ENCODE results near the gene FBXO28.

The FBXO28 gene

GRCh38 chr1:224180783-224181452, 67.0 kb downstream of the FBXO28 start:
- Mint-ChIP-seq H3K27ac (no peak overlapping the region), H3K9me3 (no peaks in the 10 kb centered on the region), H3K4me3 (no peak overlapping the region), H3K27me3 (ENCODE audit: low read depth) (peaks cover 5% of the 10 kb centered on the region), H3K4me1 (ENCODE audit: low read depth) (peaks cover 35% of the 10 kb centered on the region), H3K36me3 (ENCODE audit: low read depth) (peaks cover 16% of the 10 kb centered on the region)

DNA sequence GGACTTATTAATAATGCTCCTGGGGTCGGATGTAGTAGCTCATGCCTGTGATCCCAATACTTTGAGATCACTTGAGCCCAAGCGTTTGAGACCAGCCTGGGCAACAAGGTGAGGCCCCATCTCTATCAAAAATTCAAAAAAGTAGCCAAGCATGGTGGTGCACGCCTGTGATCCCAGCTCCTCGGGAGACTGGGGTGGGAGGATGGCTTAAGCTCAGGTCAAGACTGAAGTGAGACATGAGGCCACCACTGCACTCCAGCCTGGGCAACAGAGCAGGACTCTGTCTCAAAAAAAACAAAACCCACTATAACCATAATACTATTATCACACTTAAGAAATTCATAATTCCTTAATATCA, 67.5 kb downstream of the FBXO28 start:
- peaks cover 38% of the 10 kb centered on the region for H3K4me1 Mint-ChIP-seq (ENCODE audit: low read depth)

GRCh38 chr1:224182057-224182865, 68.3 kb downstream of the FBXO28 start:
- peaks cover 5% of the 10 kb centered on the region for H3K27me3 Mint-ChIP-seq (ENCODE audit: low read depth)
- H3K27ac Mint-ChIP-seq: peak overlapping the region; percentile 87
- peak overlapping the region; percentile 78 for H3K4me3 Mint-ChIP-seq
- no peaks in the 10 kb centered on the region for H3K9me3 Mint-ChIP-seq
- H3K36me3 Mint-ChIP-seq (ENCODE audit: low read depth): peaks cover 22% of the 10 kb centered on the region
- H3K4me1 Mint-ChIP-seq (ENCODE audit: low read depth): peaks cover 43% of the 10 kb centered on the region

More for the DNA sequence above, 67.5 kb downstream of the FBXO28 start:
- H3K4me3 Mint-ChIP-seq: peak overlapping the region; percentile 78
- H3K36me3 Mint-ChIP-seq (ENCODE audit: low read depth): peaks cover 16% of the 10 kb centered on the region
- no peaks in the 10 kb centered on the region for H3K9me3 Mint-ChIP-seq
- H3K27me3 Mint-ChIP-seq (ENCODE audit: low read depth): peaks cover 5% of the 10 kb centered on the region
- peak overlapping the region; percentile 87 for H3K27ac Mint-ChIP-seq

GRCh38 chr1:224182866-224183590, 69.1 kb downstream of the FBXO28 start, which contains the start of gene DEGS1:
Gene DEGS1 (plus strand): TSS chr1:224183240. CDS start chr1:224183337, 97 bp downstream.
- Mint-ChIP-seq H3K9me3 (no peaks in the 10 kb centered on the region), H3K4me1 (ENCODE audit: low read depth) (peaks cover 46% of the 10 kb centered on the region), H3K36me3 (ENCODE audit: low read depth) (peaks cover 22% of the 10 kb centered on the region), H3K27ac (peak within 1 kb of the TSS; percentile 87), H3K4me3 (peak within 1 kb of the TSS; percentile 89), H3K27me3 (ENCODE audit: low read depth) (peaks cover 5% of the 10 kb centered on the region)

DNA sequence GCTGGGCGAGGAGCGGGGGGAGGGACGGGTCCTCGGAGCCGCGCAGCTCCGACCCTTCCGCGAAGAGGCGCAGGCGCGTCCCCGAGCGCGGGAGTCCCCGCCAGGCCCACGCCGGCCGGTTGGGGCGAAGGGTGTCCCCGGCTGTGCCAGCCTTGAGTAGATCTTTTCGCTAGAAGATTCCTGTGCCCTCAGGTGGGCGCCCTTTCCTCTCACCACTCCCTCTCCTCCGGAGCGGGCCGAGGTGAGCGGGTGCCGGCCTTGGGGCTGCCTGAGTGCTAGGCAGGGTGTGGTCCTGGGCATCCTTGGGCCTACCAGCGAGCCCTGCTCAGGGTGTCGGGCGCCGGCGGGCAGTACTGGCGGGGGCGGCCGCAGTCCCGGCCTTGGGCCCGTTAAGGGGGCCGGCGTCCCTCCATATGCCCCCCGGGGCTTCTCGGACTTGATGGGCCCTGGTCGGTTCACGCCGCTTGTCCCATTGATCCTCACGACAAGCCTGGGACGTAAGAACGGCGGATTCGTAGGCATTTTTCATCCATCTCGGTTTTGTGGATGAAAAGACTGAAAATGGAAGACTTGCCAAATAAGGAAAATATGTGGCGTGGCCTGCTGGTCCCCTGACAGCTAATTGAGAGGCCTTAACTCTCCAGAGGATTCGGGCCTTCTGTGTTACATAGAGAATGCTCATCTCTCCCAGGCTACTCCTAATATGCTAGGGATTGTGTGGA, 69.8 kb downstream of the FBXO28 start:
- H3K27me3 Mint-ChIP-seq (ENCODE audit: low read depth): peaks cover 5% of the 10 kb centered on the region
- H3K36me3 Mint-ChIP-seq (ENCODE audit: low read depth): peaks cover 27% of the 10 kb centered on the region
- H3K4me1 Mint-ChIP-seq (ENCODE audit: low read depth): peaks cover 51% of the 10 kb centered on the region
- H3K27ac Mint-ChIP-seq: peak overlapping the region; percentile 87
- peak overlapping the region; percentile 89 for H3K4me3 Mint-ChIP-seq
- no peaks in the 10 kb centered on the region for H3K9me3 Mint-ChIP-seq

GRCh38 chr1:224185208-224185607, 71.3 kb downstream of the FBXO28 start:
- Mint-ChIP-seq H3K9me3 (no peaks in the 10 kb centered on the region), H3K36me3 (ENCODE audit: low read depth) (peaks cover 36% of the 10 kb centered on the region), H3K27ac (peak overlapping the region; percentile 84), H3K27me3 (ENCODE audit: low read depth) (peaks cover 5% of the 10 kb centered on the region), H3K4me1 (ENCODE audit: low read depth) (peaks cover 59% of the 10 kb centered on the region), H3K4me3 (peak overlapping the region; percentile 89)

- H3K4me3 Mint-ChIP-seq: peak overlapping the region; percentile 27
- peaks cover 51% of the 10 kb centered on the region for H3K4me1 Mint-ChIP-seq (ENCODE audit: low read depth)
- H3K27ac Mint-ChIP-seq: peak overlapping the region; percentile 63
- peaks cover 43% of the 10 kb centered on the region for H3K36me3 Mint-ChIP-seq (ENCODE audit: low read depth)
- H3K9me3 Mint-ChIP-seq: no peaks in the 10 kb centered on the region
- no peaks in the 10 kb centered on the region for H3K27me3 Mint-ChIP-seq (ENCODE audit: low read depth)
Measured at GRCh38 chr1:224188286-224188685, 74.4 kb downstream of the FBXO28 start.

DNA sequence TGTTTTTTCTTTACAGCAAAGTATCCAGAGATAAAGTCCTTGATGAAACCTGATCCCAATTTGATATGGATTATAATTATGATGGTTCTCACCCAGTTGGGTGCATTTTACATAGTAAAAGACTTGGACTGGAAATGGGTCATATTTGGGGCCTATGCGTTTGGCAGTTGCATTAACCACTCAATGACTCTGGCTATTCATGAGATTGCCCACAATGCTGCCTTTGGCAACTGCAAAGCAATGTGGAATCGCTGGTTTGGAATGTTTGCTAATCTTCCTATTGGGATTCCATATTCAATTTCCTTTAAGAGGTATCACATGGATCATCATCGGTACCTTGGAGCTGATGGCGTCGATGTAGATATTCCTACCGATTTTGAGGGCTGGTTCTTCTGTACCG, 75.7 kb downstream of the FBXO28 start:
- H3K36me3 Mint-ChIP-seq (ENCODE audit: low read depth): peaks cover 47% of the 10 kb centered on the region
- H3K4me3 Mint-ChIP-seq: no peak overlapping the region
- no peak overlapping the region for H3K27ac Mint-ChIP-seq
- no peaks in the 10 kb centered on the region for H3K27me3 Mint-ChIP-seq (ENCODE audit: low read depth)
- no peaks in the 10 kb centered on the region for H3K9me3 Mint-ChIP-seq
- peaks cover 49% of the 10 kb centered on the region for H3K4me1 Mint-ChIP-seq (ENCODE audit: low read depth)

- Mint-ChIP-seq H3K36me3 (ENCODE audit: low read depth) (peaks cover 39% of the 10 kb centered on the region), H3K27me3 (ENCODE audit: low read depth) (no peaks in the 10 kb centered on the region), H3K4me3 (peak overlapping the region; percentile 34), H3K4me1 (ENCODE audit: low read depth) (peaks cover 33% of the 10 kb centered on the region), H3K9me3 (no peaks in the 10 kb centered on the region), H3K27ac (peak overlapping the region; percentile 81)
Measured at GRCh38 chr1:224192082-224192788, 78.3 kb downstream of the FBXO28 start.

DNA sequence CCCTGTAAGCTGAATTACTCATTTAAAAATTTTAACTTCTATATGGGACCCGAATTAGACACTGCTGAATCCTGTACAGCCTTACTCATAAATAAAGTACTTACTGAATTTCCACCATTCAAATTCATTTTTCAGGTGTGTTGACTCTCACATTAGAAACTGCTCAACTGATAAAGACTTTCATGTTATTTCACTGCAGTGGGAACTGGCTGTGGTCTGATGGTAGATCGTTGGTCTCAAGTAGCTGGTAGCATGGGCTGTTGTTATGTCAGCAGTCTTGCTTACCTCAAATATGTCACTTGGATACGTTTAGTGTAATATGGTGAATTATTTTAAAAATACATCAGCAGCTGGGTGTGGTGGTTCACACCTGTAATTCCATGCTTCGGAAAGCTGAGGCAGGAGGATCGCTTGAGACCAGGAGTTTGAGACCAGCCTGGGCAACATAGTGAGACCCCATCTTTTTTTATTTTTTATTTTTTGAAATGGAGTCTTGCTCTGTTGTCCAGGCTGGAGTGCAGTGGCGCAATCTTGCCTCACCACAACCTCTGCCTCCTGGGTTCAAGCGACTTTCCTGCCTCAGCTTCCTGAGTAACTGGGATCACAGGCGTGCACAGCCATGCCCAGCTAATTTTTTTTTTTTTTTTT, 79.5 kb downstream of the FBXO28 start:
- H3K36me3 Mint-ChIP-seq (ENCODE audit: low read depth): peaks cover 36% of the 10 kb centered on the region
- H3K4me3 Mint-ChIP-seq: no peak overlapping the region
- no peak overlapping the region for H3K27ac Mint-ChIP-seq
- peaks cover 28% of the 10 kb centered on the region for H3K4me1 Mint-ChIP-seq (ENCODE audit: low read depth)
- no peaks in the 10 kb centered on the region for H3K27me3 Mint-ChIP-seq (ENCODE audit: low read depth)
- H3K9me3 Mint-ChIP-seq: no peaks in the 10 kb centered on the region

DNA sequence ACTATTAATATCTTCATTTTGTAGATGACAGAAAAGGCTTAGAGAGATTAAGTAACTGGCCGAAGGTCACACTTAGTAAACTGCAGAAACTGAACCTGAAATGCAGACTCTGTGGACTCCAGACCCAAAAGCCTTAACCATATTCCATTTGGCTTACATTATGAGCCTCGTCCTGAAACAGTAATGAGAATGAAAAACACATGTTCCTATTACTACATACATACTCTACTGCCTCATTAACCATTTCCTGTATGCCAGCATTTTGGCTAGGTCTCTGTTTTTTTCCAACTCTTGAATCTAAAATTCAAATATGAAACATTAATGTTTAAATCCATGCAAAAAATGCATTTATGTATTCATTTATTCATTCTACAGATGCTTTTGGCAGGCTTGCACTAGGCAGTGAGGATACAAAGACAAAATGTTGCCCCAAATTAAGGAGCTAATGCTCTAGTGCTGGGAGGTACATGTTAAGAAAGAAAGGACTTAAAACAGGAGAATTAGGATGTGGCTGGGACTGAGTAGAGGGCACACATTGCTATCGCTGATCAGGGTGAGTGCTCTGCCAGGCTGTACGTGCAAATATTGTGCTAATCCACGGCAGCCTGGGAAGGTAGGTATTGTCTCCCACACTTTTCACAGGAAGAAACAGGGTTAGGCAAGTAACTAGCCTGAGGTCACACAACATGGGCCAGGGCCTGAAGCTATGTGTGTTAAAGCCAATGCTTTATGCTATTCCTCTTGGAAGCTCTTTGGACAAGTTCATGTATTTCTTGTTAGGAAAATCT, 83.1 kb downstream of the FBXO28 start:
- no peak overlapping the region for H3K27ac Mint-ChIP-seq
- peaks cover 27% of the 10 kb centered on the region for H3K36me3 Mint-ChIP-seq (ENCODE audit: low read depth)
- H3K27me3 Mint-ChIP-seq (ENCODE audit: low read depth): no peaks in the 10 kb centered on the region
- H3K4me1 Mint-ChIP-seq (ENCODE audit: low read depth): peaks cover 13% of the 10 kb centered on the region
- H3K9me3 Mint-ChIP-seq: no peaks in the 10 kb centered on the region
- no peak overlapping the region for H3K4me3 Mint-ChIP-seq

DNA sequence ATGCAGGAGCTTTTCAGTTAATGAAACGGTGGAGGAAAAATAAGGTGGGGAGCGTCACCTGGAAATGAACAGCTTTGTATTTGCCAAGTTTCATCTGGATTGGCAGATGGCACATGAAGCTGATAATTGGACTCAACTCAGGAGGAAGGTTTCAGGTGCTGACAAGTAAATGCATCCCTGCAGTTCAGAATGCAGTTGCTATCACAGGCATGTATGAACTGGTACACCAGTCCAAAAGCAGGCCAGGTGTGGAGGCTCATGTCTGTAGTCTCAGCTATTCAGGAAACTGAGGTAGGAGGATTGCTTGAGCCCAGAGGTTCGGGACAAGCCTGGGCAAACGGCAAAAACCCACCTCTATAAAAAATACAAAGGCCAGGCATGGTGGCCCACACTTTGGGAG, 84.7 kb downstream of the FBXO28 start:
- H3K27ac Mint-ChIP-seq: no peak overlapping the region
- H3K4me3 Mint-ChIP-seq: no peak overlapping the region
- H3K36me3 Mint-ChIP-seq (ENCODE audit: low read depth): peaks cover 15% of the 10 kb centered on the region
- H3K9me3 Mint-ChIP-seq: no peaks in the 10 kb centered on the region
- H3K27me3 Mint-ChIP-seq (ENCODE audit: low read depth): no peaks in the 10 kb centered on the region
- H3K4me1 Mint-ChIP-seq (ENCODE audit: low read depth): peaks cover 6% of the 10 kb centered on the region

GRCh38 chr1:224199679-224200078, 85.8 kb downstream of the FBXO28 start:
- Mint-ChIP-seq H3K4me3 (no peak overlapping the region), H3K9me3 (no peaks in the 10 kb centered on the region), H3K27ac (no peak overlapping the region), H3K36me3 (ENCODE audit: low read depth) (peaks cover 7% of the 10 kb centered on the region), H3K4me1 (ENCODE audit: low read depth) (peaks cover 6% of the 10 kb centered on the region), H3K27me3 (ENCODE audit: low read depth) (no peaks in the 10 kb centered on the region)

All from T-helper 1 cell treated with Interleukin-12 subunit alpha and Interleukin-12 subunit beta and Interleukin-4 antibody, amounts not matched to agents 30 μg/mL and 1 μg/mL, for 36 hours (primary cell).